Heart left ventricle (tissue), 13 donors: ENCODE data around the gene TPPP.

Experiments
- CTCF ChIP-seq, 12 donors: fragments of 200-600 bp; sonication (generic) in 4 of 12; IDR thresholded peaks; one replicate each; pipeline versions ENCODE4 v1.5.0 to v1.8.0; 2018 to 2022; ENCODE audit warnings: antibody characterized with exemption in 12 of 12, mild to moderate bottlenecking in 5 of 12
- POLR2A ChIP-seq, 2 donors: fragments of 450-650 bp; IDR thresholded peaks; one replicate each; pipeline ENCODE4 v1.6.1; 2017; ENCODE audit warnings: antibody characterized with exemption in 2 of 2, mild to moderate bottlenecking in 2 of 2, moderate library complexity in 2 of 2
- donor health status: ischemic (EF 13 %, LVEDD 7.1; RV severe dilation, severe dysfunction).
- donor health status: DM: no; HTN: yes; CAD: no.
- donor health status: DM: no; HTN: no; CAD: no.
- donor health status: ischemic (EF 25% LVEDD 6.9; RV normal size, moderate dysfunction).
- donor health status: ischemic (EF 25% LVEDD 5.7; RV mildly dilated, moderate dysfunction).
- donor health status: ischemic (EF 35%, LVEDD 5.7; RV mildly dilated, moderate dysfunction).
- donor health status: nonischemic (EF 11% LVEDD 7.7; RV severe dilation, severe dysfunction).
- donor health status: DM: yes; HTN: yes; CAD: no.
- donor health status: PGD.
- donor health status: ischemic (EF 29% LVEDD 5.4; RV normal size, mild dysfunction).
- donor health status: nonischemic (EF 23%, LVEDD 6.1; RV moderate dilation, normal function).

GRCh38 chr5:677131-678101 is 15.7 kb downstream of the TPPP start:
- no peak for TF ChIP-seq CTCF (IDR thresholded peaks at IDR 0.05)
- no peak for TF ChIP-seq POLR2A (IDR thresholded peaks at IDR 0.05)
